HUDEP-2 (cell line): ENCODE data around the gene PPP1R14D.

Experiments used
- DNase-seq, 76 experiments: peaks; one replicate each; lab custom pipeline; 2025; ENCODE audit not compliant: unreplicated experiment in 76 of 76; lab: John Stamatoyannopoulos, UW

PPP1R14D gene

DNA sequence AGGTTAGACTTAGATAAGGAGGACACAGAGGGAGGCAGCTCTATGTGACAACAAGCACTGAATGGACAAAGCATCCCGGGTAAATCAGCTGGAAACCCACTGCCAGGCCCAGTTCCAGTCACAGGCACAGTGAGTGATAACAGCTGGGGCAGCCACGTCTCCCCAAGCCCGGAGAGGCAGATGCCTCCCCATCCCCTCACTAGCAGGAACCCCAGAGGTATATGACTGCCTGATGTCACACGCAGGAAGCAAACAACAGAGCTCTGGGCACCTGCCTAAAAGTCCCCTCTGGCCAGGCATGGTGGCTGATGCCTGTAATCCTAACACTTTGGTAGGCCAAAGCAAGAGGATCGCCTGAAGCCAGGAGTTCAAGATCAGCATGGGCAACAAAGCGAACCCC lies 40.5 kb downstream of the PPP1R14D start:
- DNase-seq: peak in 3 of 76 experiments; percentile 4 to 21 (median 12)

DNA sequence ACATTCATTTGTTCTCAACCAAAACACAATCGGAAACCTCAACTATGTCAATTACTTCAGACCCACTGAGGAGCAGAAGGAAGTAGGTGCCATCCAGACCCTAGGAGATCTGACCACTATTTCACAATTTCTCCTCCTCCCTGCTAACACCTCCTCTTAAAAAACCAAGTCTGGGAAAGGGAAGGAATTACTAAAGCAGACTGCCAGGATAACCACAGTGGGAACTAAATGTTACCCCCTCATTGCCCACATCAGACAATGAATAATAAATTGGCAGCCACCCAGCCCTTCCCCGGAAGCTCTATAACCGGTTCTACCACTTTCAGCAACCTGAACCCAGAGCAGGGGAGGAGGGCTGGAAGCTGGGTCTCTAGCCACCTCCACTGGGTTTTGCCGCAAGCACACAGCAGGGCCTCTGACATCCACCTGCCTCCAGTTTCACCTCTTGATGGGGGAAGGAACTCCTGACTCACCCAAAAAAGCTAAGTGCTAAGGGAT lies 41.1 kb downstream of the PPP1R14D start:
- peak in 4 of 76 experiments; percentile 6 to 21 (median 14) for DNase-seq

DNA sequence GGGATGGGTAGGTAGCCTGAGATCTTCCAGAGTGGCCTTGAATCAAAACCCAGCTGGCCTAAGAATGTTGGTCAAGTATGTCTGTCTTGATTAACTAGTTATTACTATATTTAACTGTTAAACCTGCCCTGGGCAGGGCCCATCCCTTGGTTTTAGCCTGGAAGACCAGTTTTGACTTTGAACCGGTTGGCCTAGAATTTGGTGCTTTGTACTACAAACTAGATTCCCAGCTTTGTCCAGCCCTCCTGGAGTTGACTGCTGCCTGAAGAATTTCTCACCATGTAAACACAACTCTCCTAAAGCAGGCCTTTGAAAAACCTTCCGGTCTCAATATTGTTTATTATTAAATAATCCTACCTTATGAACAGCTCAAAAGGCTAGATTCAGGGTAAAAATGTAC lies 42.7 kb downstream of the PPP1R14D start:
- DNase-seq: no peak

DNA sequence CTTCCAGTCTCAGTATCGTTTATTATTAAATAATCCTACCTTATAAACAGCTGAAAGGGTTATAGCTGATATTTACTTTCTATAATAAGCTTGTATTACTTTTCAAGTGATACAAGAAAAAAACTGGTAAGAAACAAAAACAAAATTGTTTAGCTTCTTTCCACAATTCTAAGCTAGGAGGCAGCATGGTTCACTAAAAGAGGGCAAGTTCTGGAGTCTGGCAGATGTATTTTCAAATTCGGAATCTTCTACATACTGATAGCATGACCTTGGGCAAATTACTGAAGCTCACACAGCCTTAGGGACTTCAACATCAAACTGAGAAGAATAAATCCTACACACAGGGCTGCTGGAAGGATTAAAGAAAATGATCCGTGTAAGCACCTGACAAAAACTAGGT lies 43.3 kb downstream of the PPP1R14D start:
- no peak for DNase-seq

DNA sequence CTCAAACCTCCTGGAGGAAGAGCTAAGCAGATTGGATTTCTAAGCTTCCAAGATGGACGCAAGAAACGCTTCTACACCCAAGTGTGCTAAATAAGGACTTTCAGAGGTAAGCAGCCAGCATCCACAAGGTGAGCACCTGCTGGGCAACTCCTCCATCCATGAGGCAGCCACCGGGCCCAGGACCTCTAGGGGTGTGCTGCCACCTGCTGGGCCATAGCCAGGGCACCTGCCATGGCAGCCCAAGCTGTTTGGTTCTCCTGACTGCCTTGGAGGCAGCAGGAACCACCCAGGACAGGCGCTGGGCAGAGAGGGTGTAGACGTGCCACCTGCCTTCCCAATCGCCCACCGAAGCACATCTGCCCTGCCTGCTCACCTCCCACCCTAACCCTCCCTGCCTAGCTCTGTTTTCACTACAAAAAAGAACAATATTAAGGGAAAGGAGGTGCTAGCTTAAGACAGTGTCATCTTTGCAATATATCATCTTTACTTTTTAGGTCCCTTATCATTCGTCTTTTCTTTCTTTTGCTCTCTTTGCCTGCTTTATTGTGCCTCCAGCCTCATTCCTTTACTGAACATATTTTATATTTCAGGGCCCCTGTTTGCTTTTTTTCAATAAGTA lies 45.8 kb downstream of the PPP1R14D start:
- peak in 67 of 76 experiments; percentile 10 to 76 (median 56) for DNase-seq

DNA sequence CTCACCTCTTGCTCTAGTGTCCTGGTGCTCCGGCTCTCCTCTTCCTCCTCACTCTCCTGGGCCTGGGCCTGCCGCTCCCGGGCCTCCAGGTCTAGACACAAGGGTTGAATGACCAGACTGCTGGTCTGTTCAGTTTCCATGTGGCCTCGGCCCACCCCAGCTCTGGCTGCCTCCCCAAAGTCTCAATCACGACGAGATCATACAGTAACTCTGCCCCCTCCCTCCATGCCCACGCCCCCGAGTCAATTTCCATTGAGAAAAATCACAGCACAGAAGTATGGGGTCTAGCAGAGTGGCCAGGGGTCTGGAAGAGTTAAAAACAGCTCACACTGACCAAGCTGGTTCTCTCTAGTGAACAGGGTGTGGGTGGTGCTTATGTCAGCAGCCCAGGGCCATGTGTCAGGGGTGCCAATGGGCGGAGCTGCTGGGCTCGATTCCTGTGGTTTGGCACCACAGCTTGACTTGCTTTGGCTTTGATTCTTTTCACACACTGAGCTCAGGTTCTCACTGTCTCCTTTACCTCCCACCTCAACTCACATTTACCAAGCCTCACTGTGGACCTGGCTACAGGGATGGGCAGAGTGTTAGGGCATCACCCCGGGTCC lies 51.9 kb downstream of the PPP1R14D start:
- DNase-seq: peak in 68 of 76 experiments; percentile 13 to 78 (median 49)

DNA sequence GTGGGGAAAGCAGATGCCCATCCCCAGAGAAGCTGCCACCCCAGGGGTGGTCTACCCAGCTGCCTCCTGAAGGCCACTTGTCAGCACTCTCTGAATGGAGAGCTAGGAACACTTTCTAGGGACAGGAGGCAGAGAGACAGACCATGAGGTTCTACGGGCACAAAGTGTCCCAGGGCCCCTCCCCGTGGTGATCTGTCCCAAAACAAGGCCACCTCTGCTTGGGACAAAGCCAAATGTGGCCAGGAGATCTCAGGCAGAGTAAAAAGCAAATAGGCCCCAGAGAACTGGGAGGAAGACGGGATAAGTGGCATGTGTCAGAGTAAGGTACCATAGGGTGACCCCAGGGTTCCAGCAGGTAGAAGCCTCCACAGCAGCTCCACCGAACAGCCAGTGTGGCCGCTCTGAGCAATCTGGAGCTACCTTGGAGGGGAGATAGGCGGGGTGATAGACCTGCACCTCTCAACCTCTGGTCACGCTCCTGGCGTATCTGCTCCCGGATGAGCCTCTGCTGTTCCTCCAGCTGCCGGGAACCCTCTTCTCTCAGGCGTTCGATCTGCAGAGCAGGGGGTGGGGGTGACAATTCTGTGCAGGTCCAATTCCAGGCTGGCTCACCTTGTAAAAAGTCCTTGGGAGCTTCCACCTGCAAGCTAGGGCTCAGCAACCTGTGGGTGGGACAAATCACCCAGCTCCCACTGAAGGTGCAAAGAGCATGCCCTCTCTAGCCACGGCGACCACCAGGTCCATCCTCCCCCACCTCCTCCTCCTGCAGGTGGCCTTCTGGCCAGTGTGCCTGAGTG lies 52.6 kb downstream of the PPP1R14D start:
- peak in 1 of 76 experiments; percentile 15 for DNase-seq

DNA sequence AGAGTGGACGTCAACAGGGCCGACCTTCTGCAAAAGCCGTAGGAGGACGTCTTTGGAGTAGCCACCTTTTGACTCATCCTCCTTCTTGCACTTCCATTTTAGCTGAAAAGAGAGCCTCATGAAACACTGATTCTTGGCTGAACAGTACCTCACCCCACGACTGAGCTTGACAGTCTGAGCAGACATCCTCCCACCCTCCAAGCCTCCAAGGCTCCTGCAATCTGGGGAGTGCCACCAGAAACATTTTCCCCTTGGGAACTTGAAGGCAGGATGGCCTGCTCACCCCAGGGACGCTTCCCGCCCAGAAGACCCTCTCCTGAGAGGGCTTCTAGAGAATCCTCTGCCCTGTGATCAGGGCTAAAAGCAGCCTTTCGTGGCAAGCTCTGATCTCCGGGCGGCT lies 53.5 kb downstream of the PPP1R14D start:
- peak in 1 of 76 experiments; percentile 9 for DNase-seq

DNA sequence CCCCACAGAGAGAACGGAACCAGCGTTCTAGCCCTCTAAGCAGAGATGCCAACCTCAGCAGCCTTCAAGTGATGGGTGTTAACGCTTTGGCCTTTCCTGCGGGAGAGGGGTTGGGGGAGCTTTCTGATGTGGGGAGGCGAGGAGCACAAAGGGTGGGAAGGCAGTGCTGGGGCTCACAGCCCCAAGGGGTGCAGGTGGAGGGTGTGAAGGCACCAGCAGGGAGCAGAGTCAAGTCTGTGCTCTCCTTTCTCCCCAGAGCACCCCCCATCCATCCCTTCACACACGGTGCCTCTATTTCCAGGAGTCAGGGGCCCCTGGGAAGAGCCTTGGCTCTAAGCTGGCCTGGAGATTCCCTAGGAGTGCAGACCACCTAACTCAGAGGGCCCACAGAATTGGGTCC lies 54.6 kb downstream of the PPP1R14D start:
- DNase-seq: no peak

DNA sequence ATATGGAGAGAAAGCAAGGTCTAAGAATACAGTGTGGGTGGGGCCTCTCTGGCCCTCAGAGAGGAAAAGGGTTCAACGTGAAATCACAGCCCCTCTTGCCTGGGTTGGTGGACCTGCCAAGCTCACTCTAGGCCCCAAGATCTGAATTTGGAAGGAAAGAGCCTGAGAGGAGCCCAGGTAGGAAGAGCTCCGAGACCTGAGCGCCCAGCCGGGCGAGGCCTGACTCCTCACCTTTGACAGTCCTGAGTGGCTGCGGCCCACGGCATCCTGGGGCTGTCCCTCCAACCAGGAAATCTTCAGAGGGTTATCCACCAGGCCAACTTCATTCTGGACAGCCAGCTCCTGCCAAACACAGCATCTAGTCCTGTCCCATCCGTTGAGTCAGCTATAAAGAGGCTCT lies 55.0 kb downstream of the PPP1R14D start:
- no peak for DNase-seq

DNA sequence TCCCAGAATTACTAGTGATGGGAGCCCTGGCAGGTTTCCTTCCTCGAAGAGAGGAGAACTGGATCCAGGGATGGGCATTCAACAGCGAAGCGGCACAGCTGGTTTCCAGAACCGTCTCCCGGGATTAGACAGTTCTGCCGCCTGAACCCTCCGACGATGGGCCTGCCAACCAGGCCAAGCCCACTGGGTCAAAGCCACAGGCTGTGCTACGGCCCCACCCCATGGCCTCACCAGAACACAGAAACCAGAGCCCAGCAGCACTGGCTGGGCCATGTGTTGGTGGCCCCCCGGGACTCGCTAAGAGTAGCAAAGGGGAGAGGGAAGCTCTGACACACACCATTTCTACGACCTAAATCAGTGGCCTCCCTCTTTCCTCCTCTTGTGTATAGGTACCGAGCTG lies 56.5 kb downstream of the PPP1R14D start:
- no peak for DNase-seq

DNA sequence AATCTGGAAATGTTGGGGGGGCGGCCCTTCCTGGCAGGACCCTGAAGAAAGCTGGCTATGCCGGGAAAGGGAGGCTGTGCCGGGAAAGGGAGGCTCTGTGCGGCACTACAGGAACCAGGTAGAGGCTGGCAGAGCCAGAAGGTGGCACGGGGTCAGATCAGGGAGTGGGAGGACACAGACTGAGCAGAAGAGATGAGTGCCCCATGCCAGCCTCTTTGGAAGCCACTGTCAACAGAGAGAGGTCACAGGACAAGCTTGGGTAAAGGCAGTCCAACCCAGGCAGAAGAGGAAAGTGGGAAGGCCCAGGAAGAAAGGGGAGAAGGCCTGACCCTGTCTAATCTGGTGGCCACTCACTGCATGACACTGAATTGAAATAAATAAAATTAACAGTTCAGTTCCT lies 57.3 kb downstream of the PPP1R14D start:
- no peak for DNase-seq

DNA sequence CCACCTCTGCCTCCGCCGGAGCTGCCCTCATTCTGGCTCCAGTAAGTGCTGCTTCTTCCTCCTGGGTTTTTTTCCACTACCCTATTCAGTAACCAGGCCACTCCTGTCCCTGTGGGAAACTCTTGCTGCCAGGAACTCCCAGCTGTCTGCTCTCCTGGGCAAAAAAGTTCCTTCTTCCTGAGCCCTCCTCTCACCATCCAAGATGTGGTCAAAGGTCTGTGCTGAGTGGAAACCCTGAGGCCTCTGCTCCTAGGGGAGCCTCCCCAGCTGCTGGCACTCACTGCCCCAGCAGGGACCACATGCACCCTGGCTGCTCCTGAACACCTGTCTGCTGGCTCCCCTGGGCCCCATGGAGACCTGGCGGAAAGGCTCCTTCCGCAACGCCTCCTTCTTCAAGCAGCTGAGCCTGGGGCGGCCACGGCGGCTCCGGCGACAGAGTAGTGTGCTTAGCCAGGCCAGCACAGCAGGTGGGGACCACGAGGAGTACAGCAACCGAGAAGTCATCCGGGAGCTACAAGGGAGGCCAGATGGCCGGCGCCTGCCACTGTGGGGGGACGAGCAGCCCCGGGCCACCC lies 58.3 kb downstream of the PPP1R14D start:
- no peak for DNase-seq

DNA sequence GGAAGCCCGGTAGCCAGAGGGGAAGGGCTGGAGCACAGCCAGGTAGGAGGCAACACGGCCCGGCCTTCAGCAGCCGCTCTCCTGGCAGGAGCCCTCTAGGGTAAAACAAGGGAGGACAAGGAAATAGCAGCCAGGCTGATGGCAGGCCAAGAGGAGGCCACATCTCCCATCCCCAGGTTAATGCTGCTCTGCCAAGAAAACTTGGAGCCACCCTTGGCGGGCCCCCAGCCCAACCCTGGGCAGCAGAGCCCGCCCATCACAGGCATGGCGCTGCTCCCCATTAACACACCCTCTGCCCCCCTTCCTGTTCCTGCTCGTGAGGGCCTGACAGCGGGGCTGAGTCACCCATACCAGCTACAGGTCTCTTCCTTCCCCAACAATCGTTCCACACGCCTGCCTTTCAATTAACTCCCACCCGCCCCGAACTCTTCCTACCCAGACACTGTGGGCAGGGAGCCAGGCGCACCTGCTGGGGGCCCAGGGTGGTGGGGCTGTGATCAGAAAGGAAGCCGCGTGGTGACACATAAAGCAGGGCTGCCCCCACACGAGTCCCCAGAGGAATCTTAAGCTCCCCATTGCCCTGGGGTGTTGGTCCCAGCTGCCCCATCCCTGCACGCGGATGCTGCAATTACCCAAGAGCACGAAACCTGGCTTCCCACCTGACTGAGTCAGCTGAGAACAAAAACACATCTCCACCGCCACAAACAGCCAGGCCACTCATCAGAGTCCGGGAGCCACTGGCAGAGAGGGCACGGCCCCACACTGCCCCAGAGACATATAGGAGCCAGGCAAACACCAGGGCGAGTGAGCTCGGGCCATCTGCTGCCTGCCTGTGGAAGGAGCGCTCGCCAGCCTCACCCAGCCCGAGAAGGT lies 59.0 kb downstream of the PPP1R14D start, which contains the start of gene C15orf62:
TSS of gene C15orf62 (plus strand) at position 707 of the 873 bp plus-strand sequence. CDS start 516 bp downstream, outside the sequence.
- peak in 52 of 76 experiments; percentile 18 to 67 (median 45) for DNase-seq

DNA sequence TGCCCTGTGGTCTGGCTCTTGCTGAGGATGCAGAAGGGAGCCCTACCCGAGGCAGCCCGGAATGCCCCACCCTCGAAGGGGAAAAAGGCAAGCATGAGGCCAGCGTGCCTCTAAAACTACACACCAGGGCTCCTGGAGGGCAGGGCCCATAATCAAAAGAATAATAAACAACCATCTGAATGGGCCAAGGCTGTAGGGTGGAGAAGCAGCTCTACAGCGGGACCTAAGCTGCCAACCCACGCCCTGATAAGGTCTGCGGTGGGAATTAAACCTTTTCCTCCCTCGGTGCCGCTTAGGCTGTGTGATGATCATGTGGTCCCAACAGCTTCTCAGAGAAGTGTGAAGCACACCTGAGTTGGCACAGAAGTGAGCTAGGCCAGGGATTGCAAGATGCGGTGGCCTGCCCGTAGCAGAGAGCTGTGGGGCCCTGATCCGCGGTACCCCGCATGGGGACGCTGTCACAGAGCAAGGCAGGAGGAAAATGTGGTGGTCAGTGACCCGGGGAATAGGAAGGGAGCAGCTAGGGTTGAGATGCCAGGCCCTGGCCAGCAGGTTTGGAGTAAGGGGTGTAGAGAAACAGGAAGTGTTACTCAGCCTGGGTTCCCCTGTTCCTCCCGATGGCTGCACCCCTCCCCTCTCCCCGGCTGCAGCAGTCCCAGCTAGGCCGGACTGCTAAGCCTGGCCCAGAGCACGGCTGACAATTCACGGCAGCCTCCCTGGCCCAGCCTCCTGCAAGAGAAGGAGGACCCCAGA lies 59.8 kb downstream of the PPP1R14D start:
- peak in 62 of 76 experiments; percentile 9 to 78 (median 48) for DNase-seq

DNA sequence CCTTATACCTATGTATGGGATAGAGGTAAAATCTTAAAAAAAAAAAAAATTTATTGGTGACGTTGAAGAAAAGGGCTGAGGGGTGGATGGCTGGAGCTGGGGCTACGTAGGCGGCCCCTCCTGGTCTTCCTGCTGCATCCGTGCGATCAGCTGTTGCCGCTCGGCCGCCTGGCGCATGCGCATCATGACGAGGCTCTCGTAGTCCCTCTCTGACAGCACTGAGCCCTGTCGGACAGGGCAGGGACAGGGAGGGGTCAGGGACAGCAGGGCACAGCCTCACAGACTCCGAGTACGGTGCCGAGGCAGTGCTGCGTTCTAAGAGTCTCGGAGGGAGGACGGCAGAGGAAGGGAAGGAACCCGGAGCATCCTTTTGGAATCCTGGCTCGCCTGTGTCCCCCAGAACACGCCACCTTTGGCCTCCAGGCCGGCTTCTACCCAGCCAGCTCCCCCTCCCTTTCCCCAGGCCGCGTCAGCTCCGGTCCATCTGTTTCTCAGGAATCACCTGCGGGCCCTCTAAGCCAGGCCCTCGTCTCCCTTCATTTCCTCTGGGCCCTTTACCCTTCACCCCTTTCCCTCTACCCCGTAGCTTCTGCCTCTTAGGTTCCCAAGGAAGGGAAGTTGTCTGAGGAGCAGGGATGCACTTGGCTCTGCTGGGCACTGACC lies 60.5 kb downstream of the PPP1R14D start:
- no peak for DNase-seq

DNA sequence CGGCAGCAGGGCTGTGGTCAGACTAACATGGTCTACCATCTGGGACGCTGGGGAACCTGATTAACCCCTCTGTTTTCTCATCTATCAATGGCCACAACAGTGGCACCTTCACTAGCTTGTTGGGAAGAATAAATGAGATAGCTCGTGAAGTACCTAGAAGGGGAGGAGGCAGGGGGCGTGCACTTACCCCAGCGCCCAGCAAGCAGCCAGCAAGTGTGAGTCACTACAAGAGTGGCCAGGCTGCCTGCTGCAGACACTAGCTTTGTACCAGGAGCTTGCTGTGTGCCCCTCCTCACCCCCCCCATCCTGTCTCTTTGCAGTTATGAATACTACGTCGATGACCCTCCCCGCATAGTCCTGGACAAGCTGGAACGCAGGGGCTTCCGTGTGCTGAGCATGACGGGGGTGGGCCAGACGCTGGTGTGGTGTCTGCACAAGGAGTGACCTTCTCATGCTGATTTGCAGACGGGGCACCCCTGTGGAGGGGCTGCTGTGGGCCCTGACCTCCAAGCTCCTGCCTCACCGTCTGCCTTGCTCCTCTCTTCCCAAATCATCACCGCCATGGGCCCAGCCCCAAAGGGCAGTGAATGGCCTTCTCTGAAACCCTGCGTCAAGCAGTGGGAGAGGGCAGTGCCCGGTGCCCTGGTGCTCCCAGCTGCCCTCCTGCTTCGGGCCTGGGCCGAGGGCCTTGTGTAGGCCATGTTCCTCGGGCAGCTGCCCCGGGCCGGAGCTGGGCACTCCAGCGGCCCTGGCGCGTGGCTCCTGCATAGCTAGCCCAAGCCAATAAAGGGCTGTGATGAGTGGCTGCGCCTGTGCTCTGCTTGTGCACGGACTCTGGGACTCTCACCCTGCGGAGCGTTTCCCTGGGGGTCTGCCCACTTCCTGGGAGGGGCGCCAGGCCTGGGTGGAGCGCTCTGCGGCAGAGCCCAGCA lies 61.3 kb downstream of the PPP1R14D start:
- peak in 63 of 76 experiments; percentile 19 to 81 (median 56) for DNase-seq
